Peyer's patch (tissue), 4 donors: Measurements from ENCODE around the gene ZXDC.

ENCODE experiments used
- POLR2A ChIP-seq, 2 donors: fragments of 450-650 bp; IDR thresholded peaks; one replicate each; pipeline ENCODE4 v1.5.1; 2017; ENCODE audit warnings: antibody characterized with exemption in 2 of 2, mild to moderate bottlenecking in 2 of 2, moderate library complexity in 2 of 2
- TF ChIP-seq, protein P1 (sequence below), 6 experiments: fragments of 450-650 bp in 4 of 6; fragments of 200-600 bp in 2 of 6; sonication (generic) in 1 of 6; IDR thresholded peaks; one replicate each; pipeline ENCODE4 v1.5.1; 2017 to 2019; ENCODE audit warnings: antibody characterized with exemption in 6 of 6, mild to moderate bottlenecking in 3 of 6, moderate library complexity in 1 of 6

DNA sequence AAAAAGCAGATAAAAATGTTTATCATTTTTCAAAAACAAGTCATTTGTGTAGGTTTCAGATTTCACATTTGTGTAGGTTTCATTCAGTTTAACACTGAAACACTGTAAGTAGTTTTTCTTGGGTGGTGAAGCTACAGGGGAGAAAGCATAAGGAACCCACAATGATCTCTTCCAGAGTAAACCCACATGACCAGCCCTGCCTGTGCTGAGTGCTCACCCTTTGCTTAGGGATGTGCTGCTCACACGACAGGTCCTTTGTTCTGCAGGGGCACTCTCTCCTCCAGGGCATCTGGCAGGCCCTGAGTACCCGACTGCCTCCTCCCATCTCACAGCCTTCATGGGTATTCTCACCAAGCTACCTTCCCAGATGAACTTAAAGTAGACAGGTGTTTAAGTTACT is 28.9 kb downstream of the ZXDC start:
- TF ChIP-seq POLR2A (IDR thresholded peaks at IDR 0.05), result no peak
- TF ChIP-seq, protein P1, sequence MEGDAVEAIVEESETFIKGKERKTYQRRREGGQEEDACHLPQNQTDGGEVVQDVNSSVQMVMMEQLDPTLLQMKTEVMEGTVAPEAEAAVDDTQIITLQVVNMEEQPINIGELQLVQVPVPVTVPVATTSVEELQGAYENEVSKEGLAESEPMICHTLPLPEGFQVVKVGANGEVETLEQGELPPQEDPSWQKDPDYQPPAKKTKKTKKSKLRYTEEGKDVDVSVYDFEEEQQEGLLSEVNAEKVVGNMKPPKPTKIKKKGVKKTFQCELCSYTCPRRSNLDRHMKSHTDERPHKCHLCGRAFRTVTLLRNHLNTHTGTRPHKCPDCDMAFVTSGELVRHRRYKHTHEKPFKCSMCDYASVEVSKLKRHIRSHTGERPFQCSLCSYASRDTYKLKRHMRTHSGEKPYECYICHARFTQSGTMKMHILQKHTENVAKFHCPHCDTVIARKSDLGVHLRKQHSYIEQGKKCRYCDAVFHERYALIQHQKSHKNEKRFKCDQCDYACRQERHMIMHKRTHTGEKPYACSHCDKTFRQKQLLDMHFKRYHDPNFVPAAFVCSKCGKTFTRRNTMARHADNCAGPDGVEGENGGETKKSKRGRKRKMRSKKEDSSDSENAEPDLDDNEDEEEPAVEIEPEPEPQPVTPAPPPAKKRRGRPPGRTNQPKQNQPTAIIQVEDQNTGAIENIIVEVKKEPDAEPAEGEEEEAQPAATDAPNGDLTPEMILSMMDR (IDR thresholded peaks at IDR 0.05), result no peak
